Right atrium auricular region (tissue), 2 donors: ENCODE results near the gene C16orf92. TPM values are rescaled to one million over a fixed set of nuclear protein-coding genes. Genes with fewer than 3 reads are reported as not detected.

Experiments
- DNase-seq: peaks from one replicate; pipeline ENCODE4 v3.0.0-alpha.2; 2019; ENCODE audit warnings: low spot score
- H3K27ac ChIP-seq, 2 donors: fragments of 200-600 bp; sonication (generic); 1 replicate in 1 of 2; 2 replicates in 1 of 2; pipeline ENCODE4 v1.5.1; 2016 to 2019
- H3K27me3 ChIP-seq, 2 donors: fragments of 200-600 bp; sonication (generic); one replicate each; pipeline versions ENCODE4 v1.5.1 to v1.6.0; 2017 to 2019
- H3K36me3 ChIP-seq: fragments of 200-600 bp; sonication (generic); one replicate; pipeline ENCODE4 v1.5.1; 2016
- H3K4me1 ChIP-seq, 2 donors: fragments of 200-600 bp; sonication (generic); one replicate each; pipeline versions ENCODE4 v1.5.1 to v1.6.0; 2017 to 2019
- H3K4me3 ChIP-seq, 2 donors: fragments of 200-600 bp; sonication (generic); 1 replicate in 1 of 2; 2 replicates in 1 of 2; pipeline ENCODE4 v1.5.1; 2017 to 2019; ENCODE audit warnings: mild to moderate bottlenecking in 1 of 2, moderate library complexity in 1 of 2
- H3K9me3 ChIP-seq, 2 donors: fragments of 200-600 bp; sonication (generic); one replicate each; pipeline ENCODE4 v1.5.1; 2019
- CTCF ChIP-seq, 2 donors: fragments of 200-600 bp; sonication (generic); IDR thresholded peaks; one replicate each; pipeline ENCODE4 v1.5.1; 2019; ENCODE audit warnings: antibody characterized with exemption in 2 of 2
- total RNA-seq, 2 donors: library from RNA; depleted of rRNA; stranded (reverse); fragments of >200 nt; gene quantifications; one replicate each; pipeline ENCODE4 v1.1.0, GENCODE V29; 2016

Gene C16orf92
- not detected for total RNA-seq

- H3K27me3 ChIP-seq, result peaks cover 0 to 3% of the 10 kb centered on the region in 2 donors
- no peak for DNase-seq
- no peaks in the 10 kb centered on the region for H3K36me3 ChIP-seq
- peaks cover 0 to 13% of the 10 kb centered on the region in 2 donors for H3K4me1 ChIP-seq
- H3K4me3 ChIP-seq, result no peak within 1 kb of the TSS
- H3K27ac ChIP-seq, result no peak within 1 kb of the TSS
- no peak for TF ChIP-seq CTCF (IDR thresholded peaks at IDR 0.05)
- no peaks in the 10 kb centered on the region for H3K9me3 ChIP-seq
Observed at GRCh38 chr16:30022887-30023286, at the start of gene C16orf92. Gene C16orf92, plus strand, starts transcription at chr16:30023198. Its CDS starts 143 bp downstream, at chr16:30023341.

GRCh38 chr16:29973384-29974246 is 49.4 kb upstream of the C16orf92 start, which contains the start of gene TAOK2:
Gene TAOK2, plus strand, starts transcription at chr16:29973868. Its CDS starts 3,905 bp downstream, at chr16:29977773.
- Histone ChIP-seq H3K36me3 (peaks cover 16% of the 10 kb centered on the region), H3K9me3 (no peaks in the 10 kb centered on the region), H3K4me1 (peaks cover 0 to 44% of the 10 kb centered on the region in 2 donors)

GRCh38 chr16:29974291-29975133 is 48.5 kb upstream of the C16orf92 start:
- DNase-seq, result no peak
- Histone ChIP-seq H3K4me3 (peak overlapping the region; percentile 88 to 96), H3K36me3 (peaks cover 21% of the 10 kb centered on the region), H3K4me1 (peaks cover 0 to 49% of the 10 kb centered on the region in 2 donors), H3K9me3 (no peaks in the 10 kb centered on the region), H3K27me3 (no peaks in the 10 kb centered on the region), H3K27ac (peak overlapping the region; percentile 91 to 97)
- no peak for TF ChIP-seq CTCF (IDR thresholded peaks at IDR 0.05)

More at GRCh38 chr16:29973384-29974246, 49.4 kb upstream of the C16orf92 start, which contains the start of gene TAOK2:
- peak within 1 kb of the TSS; percentile 88 to 96 for H3K4me3 ChIP-seq
- peak; percentile 98 for DNase-seq
- H3K27me3 ChIP-seq, result no peaks in the 10 kb centered on the region
- no peak for TF ChIP-seq CTCF (IDR thresholded peaks at IDR 0.05)
- peak within 1 kb of the TSS; percentile 91 to 97 for H3K27ac ChIP-seq

GRCh38 chr16:29975134-29975538 is 47.9 kb upstream of the C16orf92 start:
- TF ChIP-seq CTCF (IDR thresholded peaks at IDR 0.05), result no peak
- DNase-seq, result no peak
- Histone ChIP-seq H3K4me3 (peak overlapping the region; percentile 88 to 96), H3K9me3 (no peaks in the 10 kb centered on the region), H3K27me3 (no peaks in the 10 kb centered on the region), H3K4me1 (peaks cover 0 to 49% of the 10 kb centered on the region in 2 donors), H3K27ac (peak overlapping the region; percentile 91 to 97), H3K36me3 (peaks cover 27% of the 10 kb centered on the region)

GRCh38 chr16:29975811-29976511 is 47.0 kb upstream of the C16orf92 start:
- no peaks in the 10 kb centered on the region for H3K27me3 ChIP-seq
- peak overlapping the region; percentile 3 to 96 for H3K4me3 ChIP-seq
- TF ChIP-seq CTCF (IDR thresholded peaks at IDR 0.05), result no peak
- no peaks in the 10 kb centered on the region for H3K9me3 ChIP-seq
- peaks cover 0 to 49% of the 10 kb centered on the region in 2 donors for H3K4me1 ChIP-seq
- peak overlapping the region; percentile 91 to 97 for H3K27ac ChIP-seq
- H3K36me3 ChIP-seq, result peaks cover 35% of the 10 kb centered on the region
- DNase-seq, result no peak
